GM19043 (cell line): ENCODE measurements around the gene DKK3.

Experiments used
- ATAC-seq: cut with Tn5 transposase; IDR thresholded peaks from one replicate; pipeline ENCODE4 v1.9.1; 2021; ENCODE audit warnings: low read depth; ENCODE audit not compliant: unreplicated experiment

The DKK3 gene

GRCh38 chr11:12031856-12032544, 23.6 kb upstream of the DKK3 start:
- ATAC-seq = no peak

- no peak for ATAC-seq
These were observed 21.4 kb upstream of the DKK3 start for GRCh38 chr11:12029738-12030363.

GRCh38 chr11:12029119-12029518, 20.7 kb upstream of the DKK3 start:
- ATAC-seq = no peak

GRCh38 chr11:12028303-12028702, 19.9 kb upstream of the DKK3 start:
- ATAC-seq = no peak

- no peak for ATAC-seq
These were observed 18.1 kb upstream of the DKK3 start for GRCh38 chr11:12026331-12027211.

GRCh38 chr11:12024254-12024926, 16.0 kb upstream of the DKK3 start:
- ATAC-seq = no peak

- ATAC-seq = no peak
These were observed 14.6 kb upstream of the DKK3 start for GRCh38 chr11:12023015-12023414.

- no peak for ATAC-seq
These were observed 12.1 kb upstream of the DKK3 start for GRCh38 chr11:12020546-12020945.

- ATAC-seq = no peak
These were observed 11.5 kb upstream of the DKK3 start for GRCh38 chr11:12019866-12020416.

- no peak for ATAC-seq
These were observed 10.9 kb upstream of the DKK3 start for GRCh38 chr11:12019337-12019736.

GRCh38 chr11:12017865-12018453, 9.5 kb upstream of the DKK3 start:
- ATAC-seq = no peak

GRCh38 chr11:12017243-12017678, 8.8 kb upstream of the DKK3 start:
- no peak for ATAC-seq

- no peak for ATAC-seq
These were observed 7.8 kb upstream of the DKK3 start for GRCh38 chr11:12016246-12016645.

- no peak for ATAC-seq
These were observed 7.1 kb upstream of the DKK3 start for GRCh38 chr11:12015486-12015885.

- ATAC-seq = no peak
These were observed 5.4 kb upstream of the DKK3 start for GRCh38 chr11:12013781-12014180.

- ATAC-seq = no peak
These were observed 1.3 kb upstream of the DKK3 start for GRCh38 chr11:12009617-12010321.

GRCh38 chr11:12008790-12009616, 577 bp upstream of the DKK3 start:
- ATAC-seq = no peak

- ATAC-seq = no peak
These were observed 1.2 kb downstream of the DKK3 start for GRCh38 chr11:12007230-12007593.
